ENCODE data around the gene UBAP2. TPM values are rescaled to one million over a fixed set of nuclear protein-coding genes. Genes with fewer than 3 reads are reported as not detected.

UBAP2 gene
- total and polyA plus RNA-seq, 2 donors (not counting 1 experiment from before 2014, with no cell fraction given): 15.5 to 26.2 TPM

Small RNAs within 50 kb of the gene (small RNA-seq; reads per million reads assigned to genes)
- gene RN7SKP114 (ENCODE audit: insufficient read length, low read depth, low replicate concordance): not detected
- 314 reads per million, percentile 97 among the genes with 10 or more reads in this experiment for gene SNORD121A (ENCODE audit: insufficient read length, low read depth, low replicate concordance)
- gene SNORD121B (ENCODE audit: insufficient read length, low read depth, low replicate concordance): not detected

Other genes starting within 250 kb of the UBAP2 start
- 46.0 and 48.8 TPM in 2 replicates for gene UBE2R2, start 231.7 kb downstream of the UBAP2 start, total RNA-seq
- 18.9 and 27.2 TPM in 2 replicates for gene UBE2R2, start 231.7 kb downstream of the UBAP2 start, polyA plus RNA-seq
- 1.9 and 2.3 TPM in 2 replicates for gene DCAF12, start 77.8 kb upstream of the UBAP2 start, total RNA-seq
- gene DCAF12, start 77.8 kb upstream of the UBAP2 start, polyA plus RNA-seq: 0.59 and 1.1 TPM in 2 replicates
- 27.0 and 29.3 TPM in 2 replicates for gene UBAP1, start 130.2 kb upstream of the UBAP2 start, total RNA-seq
- 20.4 and 22.3 TPM in 2 replicates for gene UBAP1, start 130.2 kb upstream of the UBAP2 start, polyA plus RNA-seq